Stimulated activated CD4-positive, alpha-beta T cell treated with anti-CD3 and anti-CD28 coated beads, Interleukin-12 subunit alpha, Interleukin-12 subunit beta, amount 100 ng/mL, for 24 hours (primary cell): Measurements from ENCODE around the gene SOX30.
A peak's percentile ranks its signal among the peaks of the same experiment; 100 is the strongest.

Experiments used
- DNase-seq, 2 experiments: peaks; one replicate each; pipeline ENCODE4 v3.0.0-alpha.2; 2020; ENCODE audit warnings: low read depth in 2 of 2

The SOX30 gene

GRCh38 chr5:157659868-157660660 is 7.8 kb upstream of the SOX30 start:
- DNase-seq = no peak

GRCh38 chr5:157658893-157659292 is 6.7 kb upstream of the SOX30 start:
- DNase-seq = no peak

DNA sequence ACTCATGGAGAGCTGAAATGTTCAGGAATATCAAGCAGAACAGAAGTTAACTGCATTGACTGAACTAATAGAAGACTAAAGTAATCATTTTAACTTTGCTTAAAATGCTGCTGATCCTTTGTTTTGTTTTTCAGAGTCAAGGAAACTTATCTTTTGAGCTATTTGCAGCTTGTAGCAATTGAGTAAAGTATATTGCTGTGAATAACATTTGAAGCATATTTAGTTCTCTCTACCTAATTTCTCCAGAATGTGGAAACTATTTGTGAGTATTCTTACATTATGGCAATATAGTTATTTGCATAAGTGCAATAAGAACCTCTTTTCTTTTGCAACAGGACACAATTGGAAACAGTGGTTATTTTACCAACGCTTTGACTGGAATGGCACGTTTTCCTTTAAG is 5.3 kb upstream of the SOX30 start:
- no peak for DNase-seq

- peak; percentile 54 to 67 for DNase-seq
Measured at GRCh38 chr5:157651623-157652376, 438 bp downstream of the SOX30 start.

DNA sequence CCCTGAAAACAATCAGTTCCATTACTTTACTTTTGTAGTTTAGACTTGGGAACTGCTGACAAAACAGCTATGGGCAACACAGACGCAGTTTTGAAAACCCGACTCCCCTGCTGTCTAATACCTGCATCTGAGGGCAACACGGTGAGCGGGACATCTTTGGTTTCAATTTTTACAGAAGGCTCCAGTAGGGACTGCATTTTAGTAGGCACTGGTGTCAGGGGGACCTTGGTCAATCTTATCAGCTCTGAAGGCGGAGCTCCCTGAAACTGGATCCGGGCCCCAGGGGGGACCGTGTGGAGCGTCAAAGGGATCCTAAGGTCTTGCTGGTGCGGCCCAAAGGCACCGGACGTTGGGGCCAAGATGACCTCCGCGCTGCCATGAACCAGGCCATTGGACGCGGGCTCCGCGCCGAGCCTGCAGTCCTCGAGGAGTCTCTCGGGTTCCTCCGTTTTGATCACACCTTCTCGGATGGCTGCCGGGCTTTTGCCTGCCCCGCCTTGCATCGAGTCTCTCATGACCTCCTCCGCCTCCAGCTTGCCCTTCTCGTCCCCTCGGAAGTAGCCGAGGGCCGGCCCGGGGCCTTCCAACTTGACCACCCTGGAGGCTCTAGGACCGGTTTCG is 1.1 kb downstream of the SOX30 start:
- no peak for DNase-seq

GRCh38 chr5:157649101-157649500 is 3.1 kb downstream of the SOX30 start:
- DNase-seq = no peak

DNA sequence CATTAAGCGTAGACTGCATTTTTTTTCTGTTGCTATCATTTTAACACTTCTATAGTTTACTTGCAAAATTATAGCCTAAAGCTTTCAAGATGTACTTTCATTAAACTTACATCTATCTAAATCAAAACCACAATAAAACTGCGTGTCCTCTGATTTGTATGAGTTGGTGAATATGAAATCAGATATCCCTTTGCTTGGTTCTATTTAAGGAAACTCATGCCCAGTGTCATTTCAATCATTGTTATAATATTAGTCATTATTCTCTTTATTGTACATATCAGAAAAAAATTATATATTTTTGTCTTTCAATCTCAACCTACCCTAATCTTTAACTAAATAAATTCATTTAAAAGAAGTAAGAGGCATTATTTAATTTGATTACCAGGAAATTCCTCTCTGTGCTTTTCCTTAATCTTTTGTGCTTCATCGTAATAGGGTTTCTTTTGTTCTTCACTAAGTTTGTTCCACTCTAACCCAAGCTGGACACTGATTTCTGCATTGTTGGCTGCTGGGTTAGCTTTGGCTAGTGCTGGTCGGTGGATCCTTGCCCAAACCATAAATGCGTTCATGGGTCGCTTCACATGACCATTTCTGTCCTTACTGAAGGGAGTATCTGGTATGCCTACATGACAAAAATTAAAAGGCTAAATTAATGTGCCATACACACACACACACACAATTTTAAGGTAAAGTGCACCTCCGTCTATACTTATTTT is 3.8 kb downstream of the SOX30 start:
- no peak for DNase-seq

- no peak for DNase-seq
Measured at GRCh38 chr5:157640406-157641066, 11.7 kb downstream of the SOX30 start.

- no peak for DNase-seq
Measured at GRCh38 chr5:157630341-157630740, 21.9 kb downstream of the SOX30 start.

GRCh38 chr5:157626831-157627230 is 25.4 kb downstream of the SOX30 start:
- no peak for DNase-seq

GRCh38 chr5:157624144-157624543 is 28.1 kb downstream of the SOX30 start:
- DNase-seq = no peak

DNA sequence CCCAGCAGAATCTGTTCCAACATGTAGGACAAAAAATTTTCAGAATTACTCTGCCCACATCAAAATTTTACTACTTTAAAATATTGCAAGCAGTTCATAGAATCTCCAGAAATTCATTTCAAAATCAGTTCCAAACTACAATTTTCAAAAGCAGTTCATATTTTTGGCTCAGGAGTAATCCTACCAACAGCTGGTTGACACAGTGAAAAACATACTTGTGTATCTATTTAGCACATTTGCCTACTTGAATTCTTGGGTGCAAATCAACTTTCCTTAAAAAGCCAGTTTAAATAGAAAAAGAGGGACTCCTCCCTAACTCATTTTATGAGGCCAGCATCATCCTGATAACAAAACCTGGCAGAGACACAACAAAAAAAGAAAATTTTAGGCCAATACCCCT is 31.5 kb downstream of the SOX30 start:
- DNase-seq = no peak

GRCh38 chr5:157618191-157618765 is 34.0 kb downstream of the SOX30 start:
- no peak for DNase-seq

- DNase-seq = no peak
Measured at GRCh38 chr5:157616785-157617184, 35.5 kb downstream of the SOX30 start.

- DNase-seq = no peak
Measured at GRCh38 chr5:157613385-157614245, 38.6 kb downstream of the SOX30 start.

- no peak for DNase-seq
Measured at GRCh38 chr5:157612581-157612980, 39.7 kb downstream of the SOX30 start.

DNA sequence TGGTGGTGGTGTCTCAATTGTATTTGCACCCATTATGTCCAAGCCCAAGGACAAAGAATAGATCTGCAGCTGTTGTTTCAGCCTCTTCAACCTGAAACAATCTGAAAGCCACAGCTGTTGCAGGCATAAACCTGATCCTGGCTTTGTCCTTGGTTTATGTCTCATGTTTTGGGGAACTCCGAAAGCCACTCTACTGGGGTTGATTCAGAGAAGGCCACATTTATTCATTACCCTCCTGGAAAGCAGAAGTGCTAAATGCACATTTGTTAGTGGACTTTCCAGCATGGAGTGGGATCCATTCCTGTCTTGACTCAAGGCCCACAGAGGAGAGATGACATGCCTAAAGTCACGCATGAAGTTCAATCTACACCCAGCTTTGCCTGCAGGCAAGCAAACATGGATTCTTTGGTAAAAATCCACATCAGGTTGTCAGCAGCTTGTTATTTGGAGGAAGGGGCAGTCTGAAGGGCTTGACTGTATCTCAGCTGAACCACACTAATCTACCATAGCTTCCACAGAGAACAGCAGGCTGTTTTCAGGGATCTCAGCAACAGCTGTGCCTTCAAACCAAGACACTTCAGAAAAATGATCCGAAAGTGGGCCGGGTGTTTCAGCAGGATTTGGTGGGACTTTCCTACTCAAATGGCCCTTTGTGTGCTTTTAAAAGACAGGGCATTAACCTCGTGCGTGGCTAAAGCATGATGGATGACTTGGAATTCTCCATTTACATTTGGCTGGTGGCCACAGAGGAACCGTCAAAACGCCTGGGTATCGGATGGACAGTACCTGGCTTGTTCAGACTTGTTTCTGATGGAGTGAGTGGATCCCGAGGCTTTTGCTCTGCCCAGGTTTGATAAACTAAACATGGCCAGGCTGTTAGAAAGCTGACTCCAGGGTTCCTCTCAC is 40.4 kb downstream of the SOX30 start:
- no peak for DNase-seq

GRCh38 chr5:157610990-157611389 is 41.2 kb downstream of the SOX30 start:
- no peak for DNase-seq

GRCh38 chr5:157608972-157609565 is 43.2 kb downstream of the SOX30 start:
- no peak for DNase-seq
